H1 (cell line): ENCODE data around the gene OLA1.

Experiments
- CTCF ChIP-seq, 3 experiments: IDR thresholded peaks; 1 replicate in 2 of 3; 2 replicates in 1 of 3; pipeline versions ENCODE4 v1.5.1 to v1.6.1; 2011; ENCODE audit warnings: low read length in 3 of 3, mild to moderate bottlenecking in 3 of 3, inconsistent platforms in 2 of 3, low read depth in 1 of 3, moderate library complexity in 1 of 3; ENCODE audit not compliant: insufficient read depth in 1 of 3; ENCODE audit errors: control extremely low read depth in 1 of 3
- KDM1A ChIP-seq: fragments of 200-600, 300-600 bp; sonication (generic); IDR thresholded peaks from 2 replicates; pipeline ENCODE4 v1.7.1; 2016; ENCODE audit warnings: mild to moderate bottlenecking, low read length, borderline replicate concordance
- POLR2A ChIP-seq, 2 experiments: IDR thresholded peaks; 1 replicate in 1 of 2; 2 replicates in 1 of 2; pipeline ENCODE4 v1.6.1; 2011; ENCODE audit warnings: low read depth in 2 of 2, low read length in 2 of 2, mild to moderate bottlenecking in 2 of 2; ENCODE audit errors: control extremely low read depth in 1 of 2
- TAF1 ChIP-seq: IDR thresholded peaks from 2 replicates; pipeline ENCODE4 v1.6.1; 2011; ENCODE audit warnings: mild to moderate bottlenecking, low read depth, low read length

GRCh38 chr2:174062934-174063333, 185.4 kb downstream of the OLA1 start:
- TF ChIP-seq CTCF (IDR thresholded peaks at IDR 0.05; ENCODE audit: control extremely low read depth in 1 of 3, insufficient read depth in 1 of 3, low read depth in 1 of 3, low read length in 3 of 3) (no peak), KDM1A (no peak), POLR2A (IDR thresholded peaks at IDR 0.05; ENCODE audit: control extremely low read depth in 1 of 2, low read depth in 2 of 2, low read length in 2 of 2) (no peak), TAF1 (no peak)
